H1 (cell line): ENCODE data around the gene CD244. TPM values are rescaled to one million over a fixed set of nuclear protein-coding genes. Genes with fewer than 3 reads are reported as not detected.

Experiments
- CREB1 ChIP-seq: IDR thresholded peaks from 2 replicates; pipeline ENCODE4 v1.6.1; 2012; ENCODE audit warnings: inconsistent platforms
- EGR1 ChIP-seq: IDR thresholded peaks from 2 replicates; pipeline ENCODE4 v1.6.1; 2011; ENCODE audit warnings: low read depth, low read length, borderline replicate concordance
- KDM1A ChIP-seq: fragments of 200-600, 300-600 bp; sonication (generic); IDR thresholded peaks from 2 replicates; pipeline ENCODE4 v1.7.1; 2016; ENCODE audit warnings: mild to moderate bottlenecking, low read length, borderline replicate concordance
- KDM4A ChIP-seq: IDR thresholded peaks from one replicate; pipeline ENCODE4 v1.7.1; 2012; ENCODE audit warnings: low read depth, mild to moderate bottlenecking, moderate library complexity, low read length, inconsistent platforms; ENCODE audit not compliant: severe bottlenecking
- POLR2A ChIP-seq, 2 experiments: IDR thresholded peaks; 1 replicate in 1 of 2; 2 replicates in 1 of 2; pipeline ENCODE4 v1.6.1; 2011; ENCODE audit warnings: low read depth in 2 of 2, low read length in 2 of 2, mild to moderate bottlenecking in 2 of 2; ENCODE audit errors: control extremely low read depth in 1 of 2
- SAP30 ChIP-seq: fragments of 300-600 bp; sonication (generic); IDR thresholded peaks from 2 replicates; pipeline ENCODE4 v1.7.1; 2012; ENCODE audit warnings: low read length, moderate library complexity, mild to moderate bottlenecking, inconsistent platforms; ENCODE audit not compliant: insufficient read depth, insufficient replicate concordance
- TCF12 ChIP-seq: IDR thresholded peaks from 2 replicates; pipeline ENCODE4 v1.6.1; 2011; ENCODE audit warnings: low read depth, mild to moderate bottlenecking, low read length
- polyA plus RNA-seq, 7 experiments: library from polyadenylated mRNA; depleted of rRNA in 3 of 7; stranded (reverse) in 5 of 7; unstranded in 2 of 7; fragments of >200 nt in 5 of 7; fragments of 200-250 nt in 2 of 7; gene quantifications; 1 replicate in 5 of 7; 2 replicates in 1 of 7; 4 replicates in 1 of 7; pipeline versions ENCODE4 v1.2.1 to v1.2.3, GENCODE V29; 2011 to 2013; ENCODE audit warnings: missing spikeins in 2 of 7, mixed read lengths in 2 of 7
- total RNA-seq: library from RNA; stranded (reverse); fragmentation: NEBNext Ultra II Directional; extraction: Animal tissue kit (Norgen Biotek cat#: 25700); gene quantifications from 2 replicates; pipeline ENCODE4 v1.2.1, GENCODE V29; 2021
- TF ChIP-seq, protein P1 (sequence below): fragments of 300-600 bp; sonication (generic); IDR thresholded peaks from 2 replicates; pipeline ENCODE4 v1.7.1; 2012; ENCODE audit warnings: low read length, moderate library complexity, mild to moderate bottlenecking, inconsistent platforms; ENCODE audit not compliant: insufficient replicate concordance

Gene CD244
- total and polyA plus RNA-seq, 2 of the 8 experiments (the other 6 are each of a cell fraction or from before 2014, with no cell fraction given) = not detected

DNA sequence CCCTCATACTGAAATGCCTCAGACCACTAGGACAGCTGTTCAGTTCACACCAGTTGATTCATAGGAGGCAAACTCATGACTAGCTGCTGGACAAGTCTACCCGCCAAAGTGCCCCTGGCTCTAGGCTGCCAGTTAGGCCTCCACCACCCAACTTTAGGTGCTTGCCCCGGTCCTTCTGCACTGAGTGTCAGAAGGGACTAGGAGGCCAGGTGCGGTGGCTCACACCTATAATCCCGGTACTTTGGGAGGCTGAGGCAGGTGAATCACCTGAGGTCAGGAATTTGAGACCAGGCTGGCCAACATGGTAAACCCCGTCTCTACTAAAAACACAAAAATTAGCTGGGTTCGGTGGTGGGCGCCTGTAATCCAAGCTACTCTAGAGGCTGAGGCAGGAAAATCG is 47.8 kb downstream of the CD244 start (continued):
- TF ChIP-seq, protein P1, sequence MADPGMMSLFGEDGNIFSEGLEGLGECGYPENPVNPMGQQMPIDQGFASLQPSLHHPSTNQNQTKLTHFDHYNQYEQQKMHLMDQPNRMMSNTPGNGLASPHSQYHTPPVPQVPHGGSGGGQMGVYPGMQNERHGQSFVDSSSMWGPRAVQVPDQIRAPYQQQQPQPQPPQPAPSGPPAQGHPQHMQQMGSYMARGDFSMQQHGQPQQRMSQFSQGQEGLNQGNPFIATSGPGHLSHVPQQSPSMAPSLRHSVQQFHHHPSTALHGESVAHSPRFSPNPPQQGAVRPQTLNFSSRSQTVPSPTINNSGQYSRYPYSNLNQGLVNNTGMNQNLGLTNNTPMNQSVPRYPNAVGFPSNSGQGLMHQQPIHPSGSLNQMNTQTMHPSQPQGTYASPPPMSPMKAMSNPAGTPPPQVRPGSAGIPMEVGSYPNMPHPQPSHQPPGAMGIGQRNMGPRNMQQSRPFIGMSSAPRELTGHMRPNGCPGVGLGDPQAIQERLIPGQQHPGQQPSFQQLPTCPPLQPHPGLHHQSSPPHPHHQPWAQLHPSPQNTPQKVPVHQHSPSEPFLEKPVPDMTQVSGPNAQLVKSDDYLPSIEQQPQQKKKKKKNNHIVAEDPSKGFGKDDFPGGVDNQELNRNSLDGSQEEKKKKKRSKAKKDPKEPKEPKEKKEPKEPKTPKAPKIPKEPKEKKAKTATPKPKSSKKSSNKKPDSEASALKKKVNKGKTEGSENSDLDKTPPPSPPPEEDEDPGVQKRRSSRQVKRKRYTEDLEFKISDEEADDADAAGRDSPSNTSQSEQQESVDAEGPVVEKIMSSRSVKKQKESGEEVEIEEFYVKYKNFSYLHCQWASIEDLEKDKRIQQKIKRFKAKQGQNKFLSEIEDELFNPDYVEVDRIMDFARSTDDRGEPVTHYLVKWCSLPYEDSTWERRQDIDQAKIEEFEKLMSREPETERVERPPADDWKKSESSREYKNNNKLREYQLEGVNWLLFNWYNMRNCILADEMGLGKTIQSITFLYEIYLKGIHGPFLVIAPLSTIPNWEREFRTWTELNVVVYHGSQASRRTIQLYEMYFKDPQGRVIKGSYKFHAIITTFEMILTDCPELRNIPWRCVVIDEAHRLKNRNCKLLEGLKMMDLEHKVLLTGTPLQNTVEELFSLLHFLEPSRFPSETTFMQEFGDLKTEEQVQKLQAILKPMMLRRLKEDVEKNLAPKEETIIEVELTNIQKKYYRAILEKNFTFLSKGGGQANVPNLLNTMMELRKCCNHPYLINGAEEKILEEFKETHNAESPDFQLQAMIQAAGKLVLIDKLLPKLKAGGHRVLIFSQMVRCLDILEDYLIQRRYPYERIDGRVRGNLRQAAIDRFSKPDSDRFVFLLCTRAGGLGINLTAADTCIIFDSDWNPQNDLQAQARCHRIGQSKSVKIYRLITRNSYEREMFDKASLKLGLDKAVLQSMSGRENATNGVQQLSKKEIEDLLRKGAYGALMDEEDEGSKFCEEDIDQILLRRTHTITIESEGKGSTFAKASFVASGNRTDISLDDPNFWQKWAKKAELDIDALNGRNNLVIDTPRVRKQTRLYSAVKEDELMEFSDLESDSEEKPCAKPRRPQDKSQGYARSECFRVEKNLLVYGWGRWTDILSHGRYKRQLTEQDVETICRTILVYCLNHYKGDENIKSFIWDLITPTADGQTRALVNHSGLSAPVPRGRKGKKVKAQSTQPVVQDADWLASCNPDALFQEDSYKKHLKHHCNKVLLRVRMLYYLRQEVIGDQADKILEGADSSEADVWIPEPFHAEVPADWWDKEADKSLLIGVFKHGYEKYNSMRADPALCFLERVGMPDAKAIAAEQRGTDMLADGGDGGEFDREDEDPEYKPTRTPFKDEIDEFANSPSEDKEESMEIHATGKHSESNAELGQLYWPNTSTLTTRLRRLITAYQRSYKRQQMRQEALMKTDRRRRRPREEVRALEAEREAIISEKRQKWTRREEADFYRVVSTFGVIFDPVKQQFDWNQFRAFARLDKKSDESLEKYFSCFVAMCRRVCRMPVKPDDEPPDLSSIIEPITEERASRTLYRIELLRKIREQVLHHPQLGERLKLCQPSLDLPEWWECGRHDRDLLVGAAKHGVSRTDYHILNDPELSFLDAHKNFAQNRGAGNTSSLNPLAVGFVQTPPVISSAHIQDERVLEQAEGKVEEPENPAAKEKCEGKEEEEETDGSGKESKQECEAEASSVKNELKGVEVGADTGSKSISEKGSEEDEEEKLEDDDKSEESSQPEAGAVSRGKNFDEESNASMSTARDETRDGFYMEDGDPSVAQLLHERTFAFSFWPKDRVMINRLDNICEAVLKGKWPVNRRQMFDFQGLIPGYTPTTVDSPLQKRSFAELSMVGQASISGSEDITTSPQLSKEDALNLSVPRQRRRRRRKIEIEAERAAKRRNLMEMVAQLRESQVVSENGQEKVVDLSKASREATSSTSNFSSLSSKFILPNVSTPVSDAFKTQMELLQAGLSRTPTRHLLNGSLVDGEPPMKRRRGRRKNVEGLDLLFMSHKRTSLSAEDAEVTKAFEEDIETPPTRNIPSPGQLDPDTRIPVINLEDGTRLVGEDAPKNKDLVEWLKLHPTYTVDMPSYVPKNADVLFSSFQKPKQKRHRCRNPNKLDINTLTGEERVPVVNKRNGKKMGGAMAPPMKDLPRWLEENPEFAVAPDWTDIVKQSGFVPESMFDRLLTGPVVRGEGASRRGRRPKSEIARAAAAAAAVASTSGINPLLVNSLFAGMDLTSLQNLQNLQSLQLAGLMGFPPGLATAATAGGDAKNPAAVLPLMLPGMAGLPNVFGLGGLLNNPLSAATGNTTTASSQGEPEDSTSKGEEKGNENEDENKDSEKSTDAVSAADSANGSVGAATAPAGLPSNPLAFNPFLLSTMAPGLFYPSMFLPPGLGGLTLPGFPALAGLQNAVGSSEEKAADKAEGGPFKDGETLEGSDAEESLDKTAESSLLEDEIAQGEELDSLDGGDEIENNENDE = no peak
- TF ChIP-seq KDM4A = no peak
- TF ChIP-seq EGR1 = no peak
- TF ChIP-seq CREB1 = no peak
- TF ChIP-seq TCF12 = no peak
- no peak for TF ChIP-seq POLR2A (IDR thresholded peaks at IDR 0.05; ENCODE audit: control extremely low read depth in 1 of 2, low read depth in 2 of 2, low read length in 2 of 2)
- no peak for TF ChIP-seq SAP30
- no peak for TF ChIP-seq KDM1A
